Karpas-422 (cell line): ENCODE measurements around the gene BBX. TPM values are rescaled to one million over a fixed set of nuclear protein-coding genes. Genes with fewer than 3 reads are reported as not detected.

ENCODE experiments used
- DNase-seq: peaks from one replicate; pipeline ENCODE4 v3.0.0-alpha.2; 2015
- H2AFZ ChIP-seq: fragments of 200-600 bp; sonication (generic); 2 replicates; pipeline ENCODE4 v1.6.1; 2014; ENCODE audit warnings: antibody characterized with exemption, low read length, mixed read lengths
- H3K27ac ChIP-seq: fragments of 200-600 bp; sonication (generic); 2 replicates; pipeline ENCODE4 v1.5.1; 2014; ENCODE audit warnings: mild to moderate bottlenecking, low read length, moderate library complexity
- H3K27me3 ChIP-seq: fragments of 200-600 bp; sonication (generic); 2 replicates; pipeline ENCODE4 v1.6.1; 2014; ENCODE audit warnings: low read length, mixed read lengths
- H3K36me3 ChIP-seq: fragments of 200-600 bp; sonication (generic); 2 replicates; pipeline ENCODE4 v1.6.1; 2014; ENCODE audit warnings: low read length, mixed read lengths; ENCODE audit not compliant: insufficient read depth
- H3K4me1 ChIP-seq: fragments of 200-600 bp; sonication (generic); 2 replicates; pipeline ENCODE4 v1.6.1; 2014; ENCODE audit warnings: mild to moderate bottlenecking, low read length, mixed read lengths
- H3K4me2 ChIP-seq: fragments of 200-600 bp; sonication (generic); 2 replicates; pipeline ENCODE4 v1.6.1; 2014; ENCODE audit warnings: low read length, low read depth, mild to moderate bottlenecking; ENCODE audit not compliant: poor library complexity, severe bottlenecking
- H3K4me3 ChIP-seq: fragments of 200-600 bp; sonication (generic); 2 replicates; pipeline ENCODE4 v1.5.1; 2014; ENCODE audit warnings: mild to moderate bottlenecking, antibody characterized with exemption, low read length, mixed read lengths
- H3K79me2 ChIP-seq: fragments of 200-600 bp; sonication (generic); 2 replicates; pipeline ENCODE4 v1.6.1; 2014; ENCODE audit warnings: mild to moderate bottlenecking, low read length, mixed read lengths
- H3K9ac ChIP-seq: fragments of 200-600 bp; sonication (generic); 2 replicates; pipeline ENCODE4 v1.6.0; 2014; ENCODE audit warnings: low read length
- H3K9me2 ChIP-seq: fragments of 200-600 bp; sonication (generic), shearing (Covaris generic); replicated peaks from 2 replicates; pipeline ENCODE4 v1.6.0; 2014; ENCODE audit warnings: mild to moderate bottlenecking, low read length, moderate library complexity; ENCODE audit not compliant: insufficient read depth
- H3K9me3 ChIP-seq: fragments of 300-700, 200-600 bp; sonication (generic); 2 replicates; pipeline ENCODE4 v1.6.1; 2014; ENCODE audit warnings: low read length, mixed read lengths
- H4K20me1 ChIP-seq: fragments of 200-600 bp; sonication (generic); 2 replicates; pipeline ENCODE4 v1.6.1; 2014; ENCODE audit warnings: mild to moderate bottlenecking, antibody characterized with exemption, low read length, low read depth; ENCODE audit not compliant: insufficient read depth
- total RNA-seq: library from RNA; depleted of rRNA; stranded (reverse); fragments of >200 nt; shearing (Covaris generic); gene quantifications from 2 replicates; pipeline ENCODE4 v1.2.3, GENCODE V29; 2014; ENCODE audit warnings: low replicate concordance

The BBX gene
- total RNA-seq, 1 experiment from 2014 or later = 109 TPM

DNA sequence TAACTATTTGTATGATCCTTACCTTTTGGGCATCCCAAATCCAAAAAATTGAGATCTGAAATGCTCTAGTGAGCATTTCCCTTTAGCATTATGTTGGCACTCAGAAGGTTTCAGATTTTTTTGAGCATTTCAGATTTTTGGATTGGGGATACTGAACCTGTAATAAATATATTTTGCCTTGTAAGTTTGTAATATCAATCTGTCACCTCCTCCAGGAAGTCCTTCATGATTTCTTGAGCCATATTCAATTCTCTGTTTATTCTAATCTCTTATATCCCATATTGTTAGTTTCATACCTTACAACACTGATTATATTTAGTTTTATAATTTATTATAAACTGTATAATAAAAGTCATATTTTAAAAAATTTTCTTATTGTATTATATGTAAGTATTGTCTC, 215.2 kb downstream of the BBX start:
- Histone ChIP-seq H3K9ac (no peak overlapping the region), H3K4me2 (no peak overlapping the region), H3K36me3 (0 out of 2 replicates have a peak, but pooled peaks cover 4% of the 10 kb centered on the region), H4K20me1 (no peaks in the 10 kb centered on the region), H3K9me3 (no peaks in the 10 kb centered on the region), H2AFZ (no peak overlapping the region), H3K27ac (no peak overlapping the region), H3K79me2 (peaks cover 49% of the 10 kb centered on the region), H3K9me2 (no peaks in the 10 kb centered on the region), H3K4me3 (no peak overlapping the region), H3K4me1 (peaks cover 30% of the 10 kb centered on the region), H3K27me3 (no peaks in the 10 kb centered on the region)
- DNase-seq = no peak

DNA sequence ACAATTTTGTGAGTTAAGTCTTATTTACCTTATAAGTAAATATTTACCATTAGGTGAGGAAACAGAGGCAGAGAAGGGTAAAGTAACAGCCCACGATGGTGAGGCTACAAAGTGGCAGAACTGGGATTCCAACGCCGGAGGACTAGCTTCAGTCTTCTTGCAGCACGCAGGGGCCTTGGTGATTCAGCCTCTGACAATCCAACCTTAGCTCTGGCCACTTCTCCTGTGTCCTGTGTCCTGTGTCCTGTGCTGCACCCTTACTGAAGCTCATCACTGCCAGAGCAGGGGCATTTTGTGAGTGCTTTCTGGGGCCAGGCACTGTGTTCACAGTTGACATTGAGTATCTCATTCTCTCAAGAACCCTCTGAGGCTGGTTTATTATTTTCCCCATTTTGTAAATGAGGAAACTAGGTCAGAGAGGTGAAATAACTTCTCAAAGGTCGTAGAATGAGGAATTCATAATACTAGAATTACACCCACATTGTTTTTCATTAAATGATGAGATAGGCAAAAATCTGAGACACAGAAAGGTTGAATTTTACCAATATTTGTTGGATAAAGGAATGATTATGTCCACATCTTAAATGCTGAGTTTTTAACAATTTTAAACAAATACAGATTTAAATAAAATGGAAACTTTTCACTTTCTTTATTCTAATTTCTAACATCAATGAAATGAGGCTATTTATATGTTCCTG, 215.9 kb downstream of the BBX start:
- Histone ChIP-seq H3K4me3 (no peak overlapping the region), H3K36me3 (0 out of 2 replicates have a peak, but pooled peaks cover 4% of the 10 kb centered on the region), H3K9me3 (no peaks in the 10 kb centered on the region), H4K20me1 (no peaks in the 10 kb centered on the region), H3K4me2 (no peak overlapping the region), H3K27me3 (no peaks in the 10 kb centered on the region), H2AFZ (no peak overlapping the region), H3K9me2 (no peaks in the 10 kb centered on the region), H3K27ac (peak overlapping the region; percentile 45), H3K4me1 (peaks cover 35% of the 10 kb centered on the region), H3K9ac (no peak overlapping the region), H3K79me2 (peaks cover 51% of the 10 kb centered on the region)
- DNase-seq = no peak

DNA sequence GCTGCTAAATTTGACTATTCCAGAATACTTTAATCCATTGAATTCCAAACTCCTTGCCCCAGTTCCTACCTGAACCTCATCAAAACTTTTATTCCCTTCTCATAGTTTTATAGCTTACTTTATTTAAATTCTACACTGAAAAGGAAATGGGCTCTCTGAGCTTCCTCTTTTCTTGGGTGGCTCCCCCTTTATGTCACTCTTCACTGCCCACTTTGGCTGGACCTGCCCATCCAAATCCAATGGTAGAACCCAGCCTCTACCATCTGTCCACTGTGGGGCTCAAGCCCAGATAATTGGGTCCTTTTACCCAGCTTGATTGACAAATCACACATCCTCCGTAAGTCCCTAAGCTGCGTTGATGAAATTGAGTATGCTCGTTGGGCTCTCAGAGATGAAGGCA, 216.5 kb downstream of the BBX start:
- H3K27me3 ChIP-seq = no peaks in the 10 kb centered on the region
- no peaks in the 10 kb centered on the region for H3K9me2 ChIP-seq
- H3K9me3 ChIP-seq = no peaks in the 10 kb centered on the region
- H4K20me1 ChIP-seq = no peaks in the 10 kb centered on the region
- no peak overlapping the region for H3K4me3 ChIP-seq
- no peak overlapping the region for H3K4me2 ChIP-seq
- H3K27ac ChIP-seq = peak overlapping the region; percentile 45
- H2AFZ ChIP-seq = no peak overlapping the region
- no peak overlapping the region for H3K9ac ChIP-seq
- H3K79me2 ChIP-seq = peaks cover 48% of the 10 kb centered on the region
- H3K36me3 ChIP-seq = peaks cover 4% of the 10 kb centered on the region; the same call in 1 of the 2 replicates
- peaks cover 39% of the 10 kb centered on the region for H3K4me1 ChIP-seq
- peak; percentile 52 for DNase-seq

DNA sequence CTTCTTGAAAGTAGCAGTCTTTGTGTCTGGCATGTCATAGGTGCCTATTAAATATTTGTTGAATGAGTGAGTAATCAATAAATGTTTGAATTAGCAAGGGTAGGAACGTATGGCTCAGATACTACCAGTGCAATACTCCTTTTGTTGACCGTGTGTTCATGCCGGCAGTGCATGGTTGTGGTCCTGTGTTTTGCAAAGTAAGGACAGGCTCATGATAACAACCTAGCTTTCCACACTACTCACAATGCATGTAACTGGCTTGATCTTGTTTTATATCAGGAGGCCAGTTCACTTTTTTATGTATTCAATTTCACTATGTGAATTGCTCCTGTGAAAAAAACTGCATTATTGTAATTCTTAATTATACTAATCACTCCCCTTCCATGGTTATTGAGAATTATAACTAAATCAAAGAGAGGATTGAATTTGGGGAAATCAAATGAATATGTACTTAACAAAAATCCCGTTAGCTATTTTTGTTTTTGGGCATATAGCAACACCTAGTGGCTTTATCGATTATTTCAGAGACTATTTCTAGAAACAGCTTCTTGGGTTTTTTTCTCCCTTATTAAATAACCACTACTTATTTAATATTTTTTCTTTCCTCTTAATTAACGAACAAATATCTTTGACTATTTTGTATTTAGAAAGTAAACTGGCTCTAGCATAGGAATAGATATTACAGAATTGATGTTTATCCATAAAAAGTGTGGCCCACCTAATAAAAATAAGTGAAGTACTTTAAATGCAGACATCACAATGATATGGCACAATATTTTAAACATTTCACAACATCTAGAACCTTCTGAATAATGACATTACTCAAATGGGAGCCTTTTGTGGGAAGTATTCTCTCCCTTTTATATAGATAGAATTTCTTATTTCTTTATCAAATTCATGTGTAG, 218.5 kb downstream of the BBX start:
- Histone ChIP-seq H3K4me1 (peaks cover 45% of the 10 kb centered on the region), H3K4me2 (no peak overlapping the region), H3K9ac (no peak overlapping the region), H3K9me2 (no peaks in the 10 kb centered on the region), H3K36me3 (no peaks in the 10 kb centered on the region; the same call in 1 of the 2 replicates), H2AFZ (no peak overlapping the region), H3K27me3 (no peaks in the 10 kb centered on the region), H3K4me3 (no peak overlapping the region), H3K27ac (no peak overlapping the region), H3K79me2 (peaks cover 45% of the 10 kb centered on the region), H3K9me3 (no peaks in the 10 kb centered on the region), H4K20me1 (no peaks in the 10 kb centered on the region)
- DNase-seq = peak; percentile 81

DNA sequence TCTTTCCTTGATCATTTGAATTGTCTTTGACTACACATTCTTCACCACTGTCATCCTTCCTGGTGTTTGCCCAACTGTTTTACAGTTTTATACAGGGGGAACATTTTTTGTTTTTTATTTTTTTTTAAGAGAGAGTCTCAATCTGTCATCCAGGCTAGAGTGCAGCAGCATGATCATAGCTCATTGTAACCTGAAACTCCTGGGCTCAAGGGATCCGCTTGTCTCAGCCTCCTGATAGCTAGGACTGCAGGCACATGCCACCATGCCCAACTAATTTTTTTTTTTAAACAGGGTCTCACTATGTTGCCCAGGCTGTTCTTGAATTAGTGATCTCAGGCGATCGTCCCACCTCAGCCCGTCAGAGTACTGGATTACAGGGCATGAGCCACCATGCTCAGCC, 222.6 kb downstream of the BBX start:
- Histone ChIP-seq H3K4me3 (no peak overlapping the region), H3K4me1 (peaks cover 29% of the 10 kb centered on the region), H3K4me2 (no peak overlapping the region)

DNA sequence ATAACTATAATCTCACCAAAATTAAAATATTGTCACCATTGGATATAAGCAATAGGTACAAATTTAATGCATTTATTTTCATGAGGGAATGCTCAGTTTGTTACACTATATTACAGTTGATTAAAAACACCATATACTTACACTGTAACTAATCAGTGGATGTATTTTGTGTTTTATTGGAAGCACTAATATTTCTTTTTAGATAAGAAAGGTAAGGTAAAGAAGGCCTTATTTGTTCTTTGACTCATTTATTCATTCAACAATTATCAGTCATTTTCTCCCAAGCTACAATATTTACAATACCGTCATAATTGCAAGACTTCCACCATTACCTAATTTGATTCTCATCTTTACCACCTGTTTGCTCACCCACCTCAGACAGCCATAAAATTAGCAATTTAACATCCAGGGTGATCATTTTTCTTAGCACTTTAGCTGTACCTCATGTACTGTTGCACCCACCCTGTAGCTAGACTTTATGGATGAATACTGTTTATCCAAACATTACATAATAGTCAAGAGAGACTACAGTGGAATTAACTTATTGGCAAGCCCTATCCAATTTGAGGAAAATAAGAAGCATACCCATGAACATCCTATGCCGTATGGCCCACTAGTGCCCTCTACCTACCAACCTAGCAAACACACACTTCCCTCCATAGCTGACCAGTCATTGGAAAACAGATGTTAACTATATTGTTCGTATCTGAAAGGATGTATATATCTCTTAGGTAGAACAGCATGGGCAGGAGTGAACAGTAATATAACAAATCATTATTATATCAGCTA, 229.6 kb downstream of the BBX start:
- no peaks in the 10 kb centered on the region for H3K4me1 ChIP-seq
- no peak overlapping the region for H2AFZ ChIP-seq
- H3K9ac ChIP-seq = no peak overlapping the region
- H3K9me3 ChIP-seq = no peaks in the 10 kb centered on the region
- H3K27ac ChIP-seq = no peak overlapping the region
- H3K4me3 ChIP-seq = no peak overlapping the region
- H3K4me2 ChIP-seq = no peak overlapping the region
- peaks cover 13% of the 10 kb centered on the region; the same call in 1 of the 2 replicates for H3K36me3 ChIP-seq
- no peaks in the 10 kb centered on the region for H3K27me3 ChIP-seq
- peak; percentile 61 for DNase-seq
- peaks cover 11% of the 10 kb centered on the region; the same call in 1 of the 2 replicates for H3K79me2 ChIP-seq
- no peaks in the 10 kb centered on the region for H4K20me1 ChIP-seq
- H3K9me2 ChIP-seq = no peaks in the 10 kb centered on the region

More for the DNA sequence above, 222.6 kb downstream of the BBX start:
- H4K20me1 ChIP-seq = no peaks in the 10 kb centered on the region
- H3K9me3 ChIP-seq = no peaks in the 10 kb centered on the region
- peaks cover 4% of the 10 kb centered on the region; the same call in 1 of the 2 replicates for H3K36me3 ChIP-seq
- peaks cover 25% of the 10 kb centered on the region for H3K79me2 ChIP-seq
- no peak overlapping the region for H3K27ac ChIP-seq
- no peaks in the 10 kb centered on the region for H3K9me2 ChIP-seq
- no peaks in the 10 kb centered on the region for H3K27me3 ChIP-seq
- no peak overlapping the region for H3K9ac ChIP-seq
- DNase-seq = no peak
- H2AFZ ChIP-seq = no peak overlapping the region

DNA sequence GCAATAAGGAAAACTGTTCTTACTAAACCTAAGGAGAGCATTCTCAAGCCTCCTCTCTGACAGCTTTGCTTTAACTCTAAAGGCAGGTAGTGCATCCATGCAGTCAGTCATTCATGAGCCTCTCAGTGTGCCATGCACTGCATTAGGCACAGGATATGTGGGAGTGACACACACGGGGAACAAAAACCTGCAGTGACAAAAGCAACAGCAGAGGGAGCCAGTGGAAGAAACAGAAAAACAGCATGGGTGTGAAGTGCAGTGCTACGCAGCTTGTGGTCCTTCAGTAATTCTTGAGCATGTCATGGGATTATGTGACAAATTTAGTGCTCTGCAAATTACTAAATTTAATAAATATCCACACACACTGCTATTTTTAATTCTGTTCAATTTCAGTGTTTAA, 230.7 kb downstream of the BBX start:
- Histone ChIP-seq H3K4me1 (no peaks in the 10 kb centered on the region), H3K4me3 (no peak overlapping the region), H3K4me2 (no peak overlapping the region), H3K27ac (no peak overlapping the region), H3K9ac (no peak overlapping the region), H3K9me2 (no peaks in the 10 kb centered on the region), H3K36me3 (peaks cover 13% of the 10 kb centered on the region; the same call in 1 of the 2 replicates), H4K20me1 (no peaks in the 10 kb centered on the region), H2AFZ (no peak overlapping the region), H3K9me3 (no peaks in the 10 kb centered on the region), H3K27me3 (no peaks in the 10 kb centered on the region), H3K79me2 (peaks cover 11% of the 10 kb centered on the region; the same call in 1 of the 2 replicates)
- DNase-seq = peak; percentile 62
